Right ventricle myocardium inferior (tissue), 1 donor: ENCODE data around the gene RTP2. TPM values are rescaled to one million over a fixed set of nuclear protein-coding genes. Genes with fewer than 3 reads are reported as not detected.

ENCODE experiments used
- total RNA-seq: library from RNA; stranded (reverse); fragmentation: NEBNext Ultra II Directional; extraction: Animal tissue kit (Norgen Biotek cat#: 25700); gene quantifications from one replicate; pipeline ENCODE4 v1.2.1, GENCODE V29; 2021
- donor health status: DM: no; HTN: yes; CAD: no; lungs with severe emphysema.

RTP2 gene
- total RNA-seq, 1 donor from 2014 or later = not detected

Other genes with a start within 250 kb of the RTP2 start
- gene SST, start 32.2 kb downstream of the RTP2 start, total RNA-seq = not detected
- gene BCL6, start 42.9 kb upstream of the RTP2 start, total RNA-seq = 95.5 TPM